Measurements from ENCODE around the gene PIWIL1.

Gene PIWIL1

GRCh38 chr12:130337488-130338303, at the start of gene PIWIL1:
TSS of gene PIWIL1 (plus strand) at chr12:130337887. CDS start at chr12:130342592, 4,705 bp downstream.
- no peak for DNase-seq (ENCODE audit: low read depth in 2 of 2, low spot score in 1 of 2)

- DNase-seq (ENCODE audit: low read depth in 2 of 2, low spot score in 1 of 2): no peak
These were observed 49.5 kb upstream of the PIWIL1 start for GRCh38 chr12:130288206-130288605.

GRCh38 chr12:130288691-130289090, 49.0 kb upstream of the PIWIL1 start:
- no peak for DNase-seq (ENCODE audit: low read depth in 2 of 2, low spot score in 1 of 2)

GRCh38 chr12:130290114-130290513, 47.6 kb upstream of the PIWIL1 start:
- no peak for DNase-seq (ENCODE audit: low read depth in 2 of 2, low spot score in 1 of 2)

- DNase-seq (ENCODE audit: low read depth in 2 of 2, low spot score in 1 of 2): no peak
These were observed 39.2 kb upstream of the PIWIL1 start for GRCh38 chr12:130298322-130299021.

- no peak for DNase-seq (ENCODE audit: low read depth in 2 of 2, low spot score in 1 of 2)
These were observed 38.1 kb upstream of the PIWIL1 start for GRCh38 chr12:130299574-130299973.

GRCh38 chr12:130300090-130300489, 37.6 kb upstream of the PIWIL1 start:
- DNase-seq (ENCODE audit: low read depth in 2 of 2, low spot score in 1 of 2): no peak

- DNase-seq (ENCODE audit: low read depth in 2 of 2, low spot score in 1 of 2): no peak
These were observed 36.8 kb upstream of the PIWIL1 start for GRCh38 chr12:130300737-130301535.

GRCh38 chr12:130301559-130301958, 36.1 kb upstream of the PIWIL1 start:
- no peak for DNase-seq (ENCODE audit: low read depth in 2 of 2, low spot score in 1 of 2)

- no peak for DNase-seq (ENCODE audit: low read depth in 2 of 2, low spot score in 1 of 2)
These were observed 33.9 kb upstream of the PIWIL1 start for GRCh38 chr12:130303781-130304180.

- DNase-seq (ENCODE audit: low read depth in 2 of 2, low spot score in 1 of 2): no peak
These were observed 29.8 kb upstream of the PIWIL1 start for GRCh38 chr12:130307859-130308258.

- no peak for DNase-seq (ENCODE audit: low read depth in 2 of 2, low spot score in 1 of 2)
These were observed 29.3 kb upstream of the PIWIL1 start for GRCh38 chr12:130308393-130308792.

GRCh38 chr12:130316251-130316650, 21.4 kb upstream of the PIWIL1 start:
- DNase-seq (ENCODE audit: low read depth in 2 of 2, low spot score in 1 of 2): no peak

- DNase-seq (ENCODE audit: low read depth in 2 of 2, low spot score in 1 of 2): no peak
These were observed 17.2 kb upstream of the PIWIL1 start for GRCh38 chr12:130320536-130320935.

- no peak for DNase-seq (ENCODE audit: low read depth in 2 of 2, low spot score in 1 of 2)
These were observed 15.4 kb upstream of the PIWIL1 start for GRCh38 chr12:130322263-130322662.

- DNase-seq (ENCODE audit: low read depth in 2 of 2, low spot score in 1 of 2): no peak
These were observed 7.0 kb upstream of the PIWIL1 start for GRCh38 chr12:130330685-130331084.

GRCh38 chr12:130331146-130331545, 6.5 kb upstream of the PIWIL1 start:
- DNase-seq (ENCODE audit: low read depth in 2 of 2, low spot score in 1 of 2): no peak

GRCh38 chr12:130333341-130333740, 4.3 kb upstream of the PIWIL1 start:
- no peak for DNase-seq (ENCODE audit: low read depth in 2 of 2, low spot score in 1 of 2)

- DNase-seq (ENCODE audit: low read depth in 2 of 2, low spot score in 1 of 2): no peak
These were observed 3.3 kb upstream of the PIWIL1 start for GRCh38 chr12:130334399-130334798.

- no peak for DNase-seq (ENCODE audit: low read depth in 2 of 2, low spot score in 1 of 2)
These were observed 2.8 kb upstream of the PIWIL1 start for GRCh38 chr12:130334937-130335336.

- no peak for DNase-seq (ENCODE audit: low read depth in 2 of 2, low spot score in 1 of 2)
These were observed 1.9 kb upstream of the PIWIL1 start for GRCh38 chr12:130335517-130336392.

Data from stimulated activated CD8-positive, alpha-beta memory T cell treated with anti-CD3 and anti-CD28 coated beads, Interleukin-4, amount 100 ng/mL, for 1 hour (primary cell).